SU-DHL-6 (cell line): ENCODE data around the gene POR.

Experiments
- H2AFZ ChIP-seq: fragments of 200-600 bp; sonication (generic); 2 replicates; pipeline ENCODE4 v1.6.1; 2014; ENCODE audit warnings: low read depth, mild to moderate bottlenecking, moderate library complexity, mixed read lengths, antibody characterized with exemption, low read length; ENCODE audit not compliant: severe bottlenecking
- H3F3A ChIP-seq: fragments of 200-600 bp; shearing (Covaris generic); 2 replicates; pipeline ENCODE4 v1.6.0; 2016; ENCODE audit warnings: antibody characterized with exemption, mild to moderate bottlenecking; ENCODE audit not compliant: insufficient read depth
- H3K27ac ChIP-seq: fragments of 200-600 bp; sonication (generic); 2 replicates; pipeline ENCODE4 v1.5.1; 2016; ENCODE audit warnings: low read depth, mild to moderate bottlenecking, low read length, moderate library complexity, mixed read lengths
- H3K27me3 ChIP-seq: fragments of 200-600 bp; sonication (generic), shearing (Covaris generic); 2 replicates; pipeline ENCODE4 v1.6.0; 2014; ENCODE audit warnings: mild to moderate bottlenecking, low read length
- H3K36me3 ChIP-seq: fragments of 200-600 bp; sonication (generic); 2 replicates; pipeline ENCODE4 v1.6.1; 2014; ENCODE audit warnings: mild to moderate bottlenecking, low read length, mixed read lengths
- H3K4me2 ChIP-seq: fragments of 300-600, 200-600 bp; shearing (Covaris generic), sonication (generic); 2 replicates; pipeline ENCODE4 v1.6.0; 2014; ENCODE audit warnings: low read length, low read depth, mild to moderate bottlenecking; ENCODE audit not compliant: poor library complexity, severe bottlenecking
- H3K4me3 ChIP-seq: fragments of 200-600 bp; sonication (generic); 2 replicates; pipeline ENCODE4 v1.5.1; 2014; ENCODE audit warnings: antibody characterized with exemption, low read length, mild to moderate bottlenecking, mixed read lengths; ENCODE audit not compliant: insufficient read depth, poor library complexity, severe bottlenecking
- H3K79me2 ChIP-seq: fragments of 200-600 bp; sonication (generic); 2 replicates; pipeline ENCODE4 v1.6.1; 2014; ENCODE audit warnings: mild to moderate bottlenecking, low read length, moderate library complexity; ENCODE audit not compliant: insufficient read depth
- H3K9ac ChIP-seq: fragments of 200-600 bp; sonication (generic); 2 replicates; pipeline ENCODE4 v1.7.0; 2014; ENCODE audit warnings: mild to moderate bottlenecking, low read length
- H3K9me2 ChIP-seq: fragments of 200-600 bp; sonication (generic); replicated peaks from 2 replicates; pipeline ENCODE4 v1.6.1; 2014; ENCODE audit warnings: low read length; ENCODE audit not compliant: insufficient read depth
- H3K9me3 ChIP-seq: fragments of 200-600 bp; sonication (generic); 2 replicates; pipeline ENCODE4 v1.6.1; 2014; ENCODE audit warnings: low read length, mixed read lengths; ENCODE audit not compliant: insufficient read depth
- H4K20me1 ChIP-seq: fragments of 200-600 bp; sonication (generic); 2 replicates; pipeline ENCODE4 v1.6.1; 2014; ENCODE audit warnings: low read depth, mild to moderate bottlenecking, antibody characterized with exemption, low read length, moderate library complexity, mixed read lengths
- CTCF ChIP-seq: fragments of 200-600 bp; sonication (generic); IDR thresholded peaks from one replicate; pipeline ENCODE4 v1.5.1; 2017; ENCODE audit warnings: antibody characterized with exemption, mild to moderate bottlenecking, low read length, moderate library complexity; ENCODE audit not compliant: insufficient read depth, poor library complexity, severe bottlenecking
- EZH2phosphoT487 ChIP-seq: fragments of 200-600 bp; sonication (generic), shearing (Covaris generic); conservative IDR thresholded peaks from 2 replicates; pipeline ENCODE4 v1.6.1; 2018; ENCODE audit warnings: mild to moderate bottlenecking, antibody characterized with exemption, low read length, moderate library complexity, mixed read lengths

Gene POR

DNA sequence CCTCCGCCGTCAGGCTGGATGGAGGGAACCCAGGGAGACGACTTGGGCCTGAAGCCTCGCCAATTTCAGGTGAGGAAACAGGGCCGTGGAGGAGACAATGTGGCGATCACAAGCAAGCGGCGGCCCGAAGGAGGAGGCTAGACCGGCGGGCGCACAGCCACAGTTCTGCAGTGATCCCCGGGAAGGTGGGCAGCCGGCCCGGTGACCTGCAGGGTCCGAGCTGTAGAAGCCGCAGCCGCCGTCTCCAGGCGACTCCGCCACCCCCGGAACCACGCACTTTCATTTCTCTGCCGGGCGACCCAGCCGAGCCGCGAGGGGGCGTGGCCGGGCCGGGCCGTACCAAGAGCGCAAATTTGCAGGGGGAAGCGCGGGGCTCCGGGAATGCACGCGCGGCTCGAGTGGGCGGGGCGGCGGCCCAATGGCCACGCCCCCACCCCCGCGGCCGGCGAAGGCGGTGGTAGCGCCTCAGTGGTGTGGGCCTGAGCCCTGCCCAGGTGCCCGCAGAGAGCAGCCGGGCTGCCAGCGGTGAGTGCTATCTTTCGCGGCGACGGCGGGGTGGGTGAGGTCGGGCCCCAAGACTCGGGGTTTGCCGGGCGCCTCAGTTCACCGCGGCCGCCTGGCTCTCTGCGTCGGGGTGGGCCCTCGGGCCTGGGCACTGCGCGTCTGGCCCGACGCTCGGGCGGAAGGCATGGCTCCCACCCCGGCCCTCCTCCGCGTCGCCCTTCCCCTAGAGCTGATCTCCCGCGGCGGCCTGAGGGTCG lies at the start of gene POR:
POR (plus strand) TSS at position 501 of the 761 bp plus-strand sequence. CDS start 38,847 bp downstream, outside the sequence.
- no peaks in the 10 kb centered on the region for H4K20me1 ChIP-seq
- H3K9me2 ChIP-seq, result no peaks in the 10 kb centered on the region
- no peaks in the 10 kb centered on the region for H3K27me3 ChIP-seq
- peak within 1 kb of the TSS; percentile 78 for H3K9ac ChIP-seq
- H3K4me2 ChIP-seq, result peak within 1 kb of the TSS; percentile 79
- H3K27ac ChIP-seq, result peak within 1 kb of the TSS; percentile 25; the same call in 1 of the 2 replicates
- peak within 1 kb of the TSS; percentile 86 for H3K4me3 ChIP-seq
- peak within 1 kb of the TSS; percentile 91 for H2AFZ ChIP-seq
- H3F3A ChIP-seq, result no peaks in the 10 kb centered on the region
- no peaks in the 10 kb centered on the region for H3K79me2 ChIP-seq
- H3K9me3 ChIP-seq, result no peaks in the 10 kb centered on the region
- TF ChIP-seq EZH2phosphoT487 (no peak), CTCF (no peak)
- H3K36me3 ChIP-seq, result no peaks in the 10 kb centered on the region

- Histone ChIP-seq H3K4me2 (no peak overlapping the region), H3K4me3 (no peak overlapping the region), H3K79me2 (no peaks in the 10 kb centered on the region), H2AFZ (no peak overlapping the region), H4K20me1 (no peaks in the 10 kb centered on the region), H3K27ac (no peak overlapping the region), H3K9me2 (no peaks in the 10 kb centered on the region), H3K27me3 (no peaks in the 10 kb centered on the region), H3K9me3 (no peaks in the 10 kb centered on the region), H3F3A (no peaks in the 10 kb centered on the region), H3K9ac (no peak overlapping the region), H3K36me3 (no peaks in the 10 kb centered on the region)
- TF ChIP-seq EZH2phosphoT487, result no peak
- no peak for TF ChIP-seq CTCF
These were observed 48.9 kb upstream of the POR start for GRCh38 chr7:75866114-75866488.

DNA sequence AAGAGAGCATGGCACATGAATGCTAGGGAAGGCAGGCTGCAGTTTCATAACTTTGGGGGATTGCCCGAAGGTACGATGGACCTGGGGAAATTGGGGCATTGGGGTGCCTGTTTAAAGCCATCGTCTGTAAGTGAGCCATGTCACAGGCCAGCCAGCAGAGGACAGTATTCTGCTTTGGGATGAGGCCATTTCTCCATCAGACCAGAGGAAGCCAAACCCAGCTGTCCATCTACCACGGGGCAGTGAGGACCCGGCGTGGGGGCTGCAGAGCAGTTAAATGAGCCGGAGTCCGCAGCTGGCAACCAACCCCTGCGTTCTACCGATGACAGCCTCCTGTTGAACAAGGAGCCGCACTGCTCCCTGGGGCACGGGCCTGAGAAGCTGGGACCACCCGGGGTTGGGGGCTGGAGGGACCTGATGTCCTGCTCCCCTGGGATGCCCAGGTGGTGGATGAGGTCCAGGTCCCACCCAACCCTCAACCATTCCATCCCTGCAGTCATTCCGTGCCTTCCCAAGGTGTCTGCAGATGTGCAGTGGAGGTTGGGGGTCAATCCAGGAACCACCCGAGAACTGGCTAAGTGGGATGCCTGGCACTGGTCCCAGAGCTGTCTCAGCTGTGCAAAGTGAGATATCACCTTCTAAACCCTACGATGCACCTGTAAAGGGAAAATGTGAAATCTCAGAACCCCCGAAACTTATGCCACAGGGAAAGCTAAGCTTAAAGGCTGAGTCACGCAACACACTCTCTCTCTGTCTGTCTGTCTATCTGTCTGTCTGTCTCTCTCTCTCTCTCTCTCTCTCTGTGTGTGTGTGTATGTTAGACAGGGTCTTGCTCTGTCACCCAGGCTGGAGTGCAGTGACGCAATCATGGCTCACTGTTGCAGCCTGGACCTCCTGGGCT lies 48.2 kb upstream of the POR start:
- Histone ChIP-seq H3K36me3 (no peaks in the 10 kb centered on the region), H3K27ac (no peak overlapping the region), H3F3A (no peaks in the 10 kb centered on the region), H2AFZ (no peak overlapping the region), H3K9me2 (no peaks in the 10 kb centered on the region), H3K4me2 (no peak overlapping the region), H4K20me1 (no peaks in the 10 kb centered on the region), H3K9ac (no peak overlapping the region), H3K9me3 (no peaks in the 10 kb centered on the region), H3K79me2 (no peaks in the 10 kb centered on the region), H3K27me3 (no peaks in the 10 kb centered on the region), H3K4me3 (no peak overlapping the region)
- TF ChIP-seq EZH2phosphoT487, result no peak
- peak; percentile 68 for TF ChIP-seq CTCF
